Activated T-helper 1 cell treated with Interleukin-2 at 50 U/mL for 16 hours (primary cell): ENCODE results near the gene SELENOP.
"Not testable (repeated sequence)": the region's sequence is repeated elsewhere in the genome, so short reads cannot be mapped to it uniquely, and the experiment has no call there.

Experiments
- DNase-seq: peaks from one replicate; pipeline ENCODE4 v3.0.0-alpha.2; 2020; ENCODE audit warnings: low read depth

SELENOP gene

GRCh38 chr5:42826757-42827515, 15.2 kb upstream of the SELENOP start:
- DNase-seq, result no peak

DNA sequence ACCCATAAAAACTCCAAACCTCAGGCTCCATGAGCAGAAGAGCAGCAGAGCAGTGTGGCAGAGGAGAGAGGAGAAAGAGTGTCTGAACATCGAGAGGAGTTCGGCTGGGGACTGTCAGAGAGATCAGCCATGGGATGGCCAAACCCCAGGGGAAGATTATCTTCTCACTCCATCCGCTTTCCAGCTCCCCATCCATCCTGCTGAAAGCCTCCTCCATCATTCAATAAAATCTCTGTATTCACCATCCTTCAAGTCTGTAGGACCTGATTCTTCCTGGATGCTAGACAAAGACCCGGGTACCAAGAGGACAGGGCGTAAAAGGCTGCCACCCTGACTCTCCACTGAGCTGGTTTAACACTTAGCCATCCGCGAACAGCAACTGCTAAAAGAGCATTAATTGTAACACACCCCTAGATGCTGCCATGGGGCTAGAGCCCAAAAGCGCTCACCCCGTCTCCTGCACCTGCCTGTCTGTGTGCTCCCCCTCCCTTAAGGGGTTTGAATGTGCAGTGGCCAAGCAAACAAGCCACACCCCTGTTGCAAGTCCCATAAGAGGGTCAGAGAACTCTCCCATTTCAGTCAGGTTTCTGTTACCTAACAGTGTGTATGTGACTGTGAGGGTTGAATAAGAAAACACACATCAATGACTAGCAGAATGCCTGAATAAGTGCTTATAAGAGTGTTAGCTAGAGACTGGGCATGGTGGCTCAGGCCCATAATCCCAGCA, 13.9 kb upstream of the SELENOP start:
- DNase-seq, result no peak

DNA sequence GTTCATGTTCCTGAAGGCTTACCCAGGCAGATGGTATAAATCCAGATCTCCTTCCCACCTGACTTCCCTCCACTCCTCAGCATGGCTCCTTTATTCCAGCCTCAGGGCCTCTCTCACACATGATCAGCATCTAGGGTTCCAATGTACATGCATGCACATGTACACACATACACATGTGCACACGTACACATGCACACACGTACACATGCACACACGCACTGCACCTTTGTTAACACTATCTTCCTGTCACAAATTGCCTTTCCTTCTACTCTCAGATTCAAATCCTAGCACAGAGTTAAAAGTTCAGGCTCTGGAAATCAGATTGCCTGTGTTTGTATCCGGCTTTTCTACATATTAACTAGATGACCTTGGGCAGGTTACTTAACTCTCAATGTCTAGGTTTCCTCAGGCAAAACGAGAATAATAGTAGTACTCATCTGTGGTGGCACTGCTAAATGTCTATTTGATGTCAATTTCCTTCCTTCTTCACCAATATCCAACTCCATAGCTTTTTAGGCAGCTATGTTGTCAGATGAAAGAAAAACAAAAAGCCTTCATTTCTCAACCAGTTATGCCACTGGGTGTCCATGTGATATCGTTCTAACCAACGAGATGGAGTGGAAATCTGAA, 12.8 kb upstream of the SELENOP start:
- no peak for DNase-seq

DNA sequence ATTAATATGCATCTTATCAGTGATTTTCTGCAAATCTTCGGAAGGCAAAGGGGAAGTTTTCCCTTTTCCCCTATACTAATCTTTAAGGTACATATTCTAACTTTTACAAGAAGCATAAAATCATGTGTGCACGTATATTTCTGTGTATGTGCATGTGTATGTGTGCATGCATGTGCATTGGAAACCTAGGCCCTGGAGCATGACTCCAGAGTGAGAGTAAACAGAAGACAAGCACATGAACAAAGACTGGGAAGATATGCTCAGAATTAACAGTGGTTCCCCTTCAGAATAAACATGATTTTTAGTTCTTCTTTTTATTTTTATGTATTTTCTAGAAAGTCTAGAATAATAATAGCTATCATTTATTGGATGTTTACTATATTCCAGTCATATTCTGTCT, 10.9 kb upstream of the SELENOP start:
- DNase-seq, result no peak

DNA sequence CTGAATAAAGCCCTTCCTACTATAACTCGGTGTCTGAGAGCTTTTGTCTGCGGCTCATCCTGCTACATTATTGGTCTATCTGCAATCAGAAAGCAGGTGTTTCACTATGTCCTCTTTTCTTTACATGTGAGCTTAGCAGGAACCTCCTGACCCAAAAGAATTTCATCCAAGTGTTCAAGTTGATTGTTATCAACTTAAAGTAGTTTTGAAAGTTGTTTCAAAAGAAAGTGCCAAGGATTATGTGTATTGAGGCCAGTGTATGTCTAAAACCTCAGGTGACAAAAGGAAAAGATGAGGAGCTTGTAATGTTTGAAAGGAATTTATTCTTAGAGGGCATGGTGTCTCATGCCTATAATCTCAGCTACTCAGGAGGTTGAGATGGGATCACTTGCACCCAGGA, 8.1 kb upstream of the SELENOP start:
- DNase-seq, result no peak

DNA sequence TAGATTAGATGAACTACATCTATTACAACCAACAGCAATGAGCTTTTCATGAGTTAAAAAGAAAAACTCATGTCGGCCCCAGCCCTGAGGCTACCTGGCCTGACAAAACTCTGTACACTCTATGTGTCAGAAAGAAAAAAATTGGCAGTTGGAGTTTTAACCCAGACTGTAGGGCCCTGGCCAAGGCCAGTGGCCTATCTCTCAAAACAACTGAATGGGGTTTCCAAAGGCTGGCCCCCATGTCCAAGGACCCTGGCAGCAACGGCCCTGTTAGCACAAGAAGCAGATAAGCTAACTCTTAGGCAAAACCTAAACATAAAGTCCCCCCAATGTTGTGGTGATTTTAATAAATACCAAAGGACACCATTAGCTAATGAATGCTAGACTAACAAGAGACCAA, 4.9 kb upstream of the SELENOP start:
- not testable (repeated sequence) for DNase-seq

GRCh38 chr5:42813533-42813932, 1.8 kb upstream of the SELENOP start:
- DNase-seq, result no peak

DNA sequence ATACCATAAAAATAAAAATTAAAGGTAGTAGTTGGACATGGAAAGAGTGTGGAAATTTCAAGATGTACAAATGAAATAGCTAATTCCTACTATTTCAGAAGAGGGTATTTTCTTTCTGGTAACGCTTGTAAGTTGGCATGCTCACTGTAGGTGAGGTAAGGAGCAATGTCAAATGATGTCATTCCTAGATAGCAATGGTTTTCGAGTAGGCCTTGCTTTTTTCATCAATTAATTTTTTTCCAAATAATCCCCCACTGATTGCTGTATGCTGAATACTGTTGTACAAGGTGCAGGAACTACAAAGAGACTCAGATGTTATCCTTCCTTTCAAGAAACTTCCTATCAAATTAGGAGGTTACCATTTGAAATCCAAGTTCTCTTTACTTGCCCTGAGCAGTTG, 928 bp upstream of the SELENOP start:
- DNase-seq, result no peak

GRCh38 chr5:42810834-42811590, 680 bp downstream of the SELENOP start:
- no peak for DNase-seq

GRCh38 chr5:42808888-42809611, 2.6 kb downstream of the SELENOP start:
- DNase-seq, result no peak

DNA sequence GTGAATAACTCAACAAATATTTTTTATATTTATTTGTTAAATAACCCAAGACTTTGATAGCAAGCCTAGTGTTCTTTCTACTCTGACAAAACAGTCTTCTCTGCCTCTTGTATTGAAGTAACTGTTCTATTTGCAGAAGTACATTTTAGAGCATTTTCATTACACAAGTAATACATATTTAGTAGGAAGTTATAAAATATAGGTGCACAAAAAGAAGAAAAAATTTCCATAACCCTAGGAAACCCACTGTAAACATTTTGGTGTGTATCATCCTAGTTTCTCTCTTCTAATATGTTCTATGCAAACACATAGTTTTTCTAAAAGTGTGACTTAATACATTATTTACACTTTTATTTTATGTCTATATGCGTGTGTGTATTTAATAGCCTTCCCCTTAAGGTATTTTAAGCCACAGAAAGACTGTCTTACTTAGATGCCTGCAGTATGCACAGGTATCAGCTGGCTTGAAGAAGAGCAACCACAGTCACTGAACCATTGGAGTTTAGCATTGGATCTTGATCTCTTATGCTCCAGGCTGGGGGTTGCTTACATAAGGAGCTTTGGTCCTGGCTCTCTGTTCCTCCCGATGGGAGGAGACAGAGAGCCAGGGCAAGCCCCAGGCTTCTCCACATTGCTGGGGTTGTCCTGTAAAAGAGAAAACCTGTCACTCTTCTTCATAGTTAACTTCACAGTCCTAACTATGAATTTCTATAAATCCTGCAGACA, 3.8 kb downstream of the SELENOP start:
- DNase-seq, result no peak

- DNase-seq, result no peak
Measured at GRCh38 chr5:42806701-42807262, 4.9 kb downstream of the SELENOP start.

DNA sequence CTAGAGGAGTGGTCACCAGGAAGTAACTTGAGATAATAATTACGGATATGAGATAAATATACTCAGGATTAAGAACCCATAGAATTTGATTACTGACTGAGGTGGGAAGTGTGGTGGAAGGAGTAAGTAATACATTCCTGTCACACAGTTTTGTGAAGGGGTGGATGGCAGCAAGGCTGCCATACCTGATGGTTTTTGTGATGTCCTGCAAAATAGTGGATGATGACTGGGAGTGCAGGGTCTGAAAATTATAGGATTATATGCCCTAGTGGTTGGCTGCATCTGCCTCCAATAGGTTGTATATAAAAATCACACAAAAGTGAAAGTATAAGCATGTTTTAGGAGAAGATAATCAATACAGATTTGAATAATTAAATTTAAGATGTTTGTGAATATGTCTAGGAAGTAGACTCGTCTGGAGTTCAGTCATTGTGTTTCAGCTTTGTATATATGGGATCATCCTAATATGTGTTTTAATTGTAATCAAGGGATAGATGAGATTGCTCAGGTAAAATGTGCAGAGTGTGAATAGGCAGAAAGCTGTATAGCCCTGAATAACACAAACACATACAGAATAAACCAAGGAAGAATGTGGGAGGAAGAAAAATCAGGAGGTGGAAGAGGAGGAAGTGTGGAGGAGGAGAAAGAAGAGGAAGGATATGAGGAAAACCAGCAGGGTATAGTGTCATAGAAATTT, 5.5 kb downstream of the SELENOP start:
- no peak for DNase-seq

GRCh38 chr5:42804717-42805339, 6.9 kb downstream of the SELENOP start:
- DNase-seq, result no peak

- DNase-seq, result no peak
Measured at GRCh38 chr5:42801516-42802166, 10.1 kb downstream of the SELENOP start.

GRCh38 chr5:42800748-42801330, 10.9 kb downstream of the SELENOP start:
- DNase-seq, result no peak

GRCh38 chr5:42799668-42800114, 12.0 kb downstream of the SELENOP start:
- no peak for DNase-seq

DNA sequence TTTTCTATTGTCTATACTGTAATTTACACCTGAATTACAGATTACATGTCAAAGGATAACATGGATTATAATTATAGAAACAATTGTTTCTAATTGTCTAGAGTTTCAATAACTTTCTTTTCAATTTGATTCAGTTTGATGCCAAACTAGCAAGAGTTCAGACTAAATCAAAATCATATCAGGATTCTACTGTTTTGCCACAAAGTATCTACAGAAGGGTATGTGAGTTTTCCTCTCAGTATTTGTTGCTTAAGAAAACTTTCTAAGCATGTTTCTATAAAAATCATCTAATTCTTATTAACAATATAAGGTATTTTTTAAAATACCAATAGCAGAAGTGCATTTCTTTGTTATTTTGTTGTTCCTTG, 12.5 kb downstream of the SELENOP start:
- no peak for DNase-seq
